CD8-positive, alpha-beta memory T cell (primary cell): ENCODE data around the gene ANKFN1. TPM values are rescaled to one million over a fixed set of nuclear protein-coding genes. Genes with fewer than 3 reads are reported as not detected.

Experiments used
- CTCF ChIA-PET: fragments of 350-600 bp; sonication (Branson Sonifier 250); formaldehyde crosslinking; loops from one replicate; lab custom pipeline; 2021; ENCODE audit warnings: antibody characterized with exemption; lab: Charles Lee
- POLR2A ChIA-PET: fragments of 350-600 bp; sonication (Branson Sonifier 250); formaldehyde crosslinking; loops from one replicate; lab custom pipeline; 2021; ENCODE audit warnings: antibody characterized with exemption; lab: Charles Lee
- DNase-seq, 5 donors: peaks; one replicate each; pipeline versions ENCODE4 v3.0.0 to v3.0.0-alpha.2; 2020 to 2022; ENCODE audit warnings: mixed read lengths in 1 of 5
- H3K27ac ChIP-seq: one replicate; pipeline ENCODE4 v1.7.0; 2013; ENCODE audit warnings: low read depth, mild to moderate bottlenecking, low read length, moderate library complexity
- H3K27me3 ChIP-seq: 2 replicates; pipeline ENCODE4 v1.7.0; 2013; ENCODE audit warnings: low read length, mild to moderate bottlenecking; ENCODE audit not compliant: insufficient read depth, poor library complexity, severe bottlenecking
- H3K36me3 ChIP-seq: 2 replicates; pipeline ENCODE4 v1.7.0; 2013; ENCODE audit warnings: mild to moderate bottlenecking, low read length, moderate library complexity; ENCODE audit not compliant: insufficient read depth
- H3K4me1 ChIP-seq: 2 replicates; pipeline ENCODE4 v1.7.0; 2013; ENCODE audit warnings: mild to moderate bottlenecking, low read length, moderate library complexity; ENCODE audit not compliant: insufficient read depth
- H3K4me3 ChIP-seq: 2 replicates; pipeline ENCODE4 v1.7.0; 2013; ENCODE audit warnings: mild to moderate bottlenecking, low read length
- H3K9me3 ChIP-seq: 2 replicates; pipeline ENCODE4 v1.7.0; 2013; ENCODE audit warnings: mild to moderate bottlenecking, low read length
- H3K27ac Mint-ChIP-seq, 8 donors: one replicate each; pipeline ENCODE4 v1.8.0; 2020 to 2021; ENCODE audit warnings: mixed read lengths in 8 of 8, mild to moderate bottlenecking in 6 of 8, inconsistent platforms in 3 of 8, moderate library complexity in 3 of 8
- H3K27me3 Mint-ChIP-seq, 2 donors: one replicate each; pipeline ENCODE4 v1.8.0; 2020 to 2021; ENCODE audit warnings: mixed read lengths in 2 of 2, mild to moderate bottlenecking in 1 of 2, moderate library complexity in 1 of 2
- H3K36me3 Mint-ChIP-seq, 3 donors: one replicate each; pipeline ENCODE4 v1.8.0; 2020 to 2021; ENCODE audit warnings: mixed read lengths in 3 of 3, inconsistent platforms in 1 of 3, mild to moderate bottlenecking in 1 of 3
- H3K4me1 Mint-ChIP-seq, 3 donors: one replicate each; pipeline ENCODE4 v1.8.0; 2020 to 2021; ENCODE audit warnings: mixed read lengths in 3 of 3, inconsistent platforms in 1 of 3, mild to moderate bottlenecking in 1 of 3
- H3K4me3 Mint-ChIP-seq, 7 donors: one replicate each; pipeline ENCODE4 v1.8.0; 2020 to 2021; ENCODE audit warnings: mixed read lengths in 7 of 7, mild to moderate bottlenecking in 6 of 7, moderate library complexity in 4 of 7, inconsistent platforms in 2 of 7
- H3K9me3 Mint-ChIP-seq, 5 donors: one replicate each; pipeline ENCODE4 v1.8.0; 2020 to 2022; ENCODE audit warnings: mixed read lengths in 5 of 5, mild to moderate bottlenecking in 3 of 5, moderate library complexity in 2 of 5, inconsistent platforms in 1 of 5
- polyA plus RNA-seq: library from polyadenylated mRNA; unstranded; fragments of 300-500 nt; fragmentation: Illumina TruSeq; gene quantifications from one replicate; pipeline ENCODE4 v1.2.3, GENCODE V29; 2021
- total RNA-seq, 2 experiments: library from RNA; stranded (reverse); gene quantifications; one replicate each; pipeline ENCODE4 v1.2.3, GENCODE V29; 2021

Gene ANKFN1
- total and polyA plus RNA-seq, 3 experiments from 2014 or later: not detected

DNA sequence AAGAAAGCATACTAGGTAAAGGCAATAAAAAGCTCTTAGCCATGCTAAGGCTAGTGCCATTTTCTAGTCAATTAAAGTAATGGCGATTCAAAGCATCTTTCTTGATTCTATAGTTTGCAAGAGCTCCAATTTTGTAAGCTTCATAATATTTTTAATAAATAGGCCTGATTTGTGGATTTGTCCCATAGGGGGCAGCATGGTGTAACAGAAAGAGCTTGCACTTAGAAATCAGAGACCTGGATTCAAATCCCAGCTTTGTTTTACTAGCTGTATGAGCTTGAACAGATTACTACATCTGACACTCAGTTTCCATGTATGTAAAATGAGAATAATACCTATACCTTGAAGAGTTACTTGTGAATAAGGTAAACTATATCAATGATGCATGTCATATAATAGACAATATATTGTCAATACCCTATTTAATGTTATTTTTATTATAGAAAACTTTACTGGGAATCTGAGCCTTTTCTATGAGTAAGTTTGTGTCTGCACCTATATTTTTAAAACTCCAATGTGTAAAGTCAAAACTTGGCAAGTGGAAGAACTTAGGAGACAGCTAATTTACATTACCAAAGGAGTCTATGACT is 346.6 kb downstream of the ANKFN1 start:
- Mint-ChIP-seq H3K27ac (no peak overlapping the region), H3K4me3 (no peak overlapping the region), H3K9me3 (no peaks in the 10 kb centered on the region), H3K4me1 (no peaks in the 10 kb centered on the region), H3K36me3 (no peaks in the 10 kb centered on the region), H3K27me3 (no peaks in the 10 kb centered on the region)
- H3K4me1 ChIP-seq: no peaks in the 10 kb centered on the region
- H3K27me3 ChIP-seq: no peaks in the 10 kb centered on the region
- H3K36me3 ChIP-seq: no peaks in the 10 kb centered on the region
- peak in 1 of 5 donors; percentile 15 for DNase-seq
- no peaks in the 10 kb centered on the region for H3K9me3 ChIP-seq
- CTCF ChIA-PET: interaction anchor here (0.8 to 1.2 kb wide), 2 partner anchors 10 to 217 kb away, joined by 3 to 4 read pairs; no protein-coding TSS in a partner anchor
- POLR2A ChIA-PET: no interaction called here
- no peak overlapping the region for H3K27ac ChIP-seq
- H3K4me3 ChIP-seq: no peak overlapping the region

DNA sequence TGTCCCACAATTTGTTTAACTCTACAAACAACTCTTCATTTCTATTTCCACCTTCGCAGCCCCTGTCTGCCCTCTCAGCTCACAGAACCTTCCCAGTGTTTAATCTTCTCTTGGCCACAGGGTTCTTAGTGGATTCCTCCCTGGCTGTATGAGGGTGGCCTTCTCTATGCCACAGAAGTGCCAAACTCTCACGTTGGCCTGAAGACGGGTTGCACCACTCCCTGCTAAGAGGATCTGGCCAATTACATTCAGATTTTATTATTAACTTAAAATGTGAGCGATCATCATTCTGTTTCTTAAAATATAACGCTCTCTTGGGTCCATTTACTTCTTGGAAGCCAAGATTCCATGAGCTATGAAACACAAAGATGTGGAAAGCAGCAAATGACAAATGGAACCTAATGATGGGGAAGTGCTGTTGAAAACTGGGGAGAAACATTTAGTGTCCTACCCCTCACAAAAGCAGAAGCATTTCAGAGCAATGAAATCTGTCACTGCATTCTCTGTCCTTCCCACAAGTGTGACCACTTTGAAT is 348.9 kb downstream of the ANKFN1 start:
- no peaks in the 10 kb centered on the region for H3K27me3 Mint-ChIP-seq
- ChIA-PET POLR2A (no interaction called here), CTCF (no interaction called here)
- H3K9me3 Mint-ChIP-seq: no peaks in the 10 kb centered on the region
- DNase-seq: no peak
- H3K4me3 Mint-ChIP-seq: no peak overlapping the region
- Histone ChIP-seq H3K36me3 (no peaks in the 10 kb centered on the region), H3K4me1 (no peaks in the 10 kb centered on the region), H3K27me3 (no peaks in the 10 kb centered on the region), H3K27ac (no peak overlapping the region), H3K4me3 (no peak overlapping the region), H3K9me3 (no peaks in the 10 kb centered on the region)
- no peak overlapping the region for H3K27ac Mint-ChIP-seq
- no peaks in the 10 kb centered on the region for H3K4me1 Mint-ChIP-seq
- H3K36me3 Mint-ChIP-seq: no peaks in the 10 kb centered on the region

DNA sequence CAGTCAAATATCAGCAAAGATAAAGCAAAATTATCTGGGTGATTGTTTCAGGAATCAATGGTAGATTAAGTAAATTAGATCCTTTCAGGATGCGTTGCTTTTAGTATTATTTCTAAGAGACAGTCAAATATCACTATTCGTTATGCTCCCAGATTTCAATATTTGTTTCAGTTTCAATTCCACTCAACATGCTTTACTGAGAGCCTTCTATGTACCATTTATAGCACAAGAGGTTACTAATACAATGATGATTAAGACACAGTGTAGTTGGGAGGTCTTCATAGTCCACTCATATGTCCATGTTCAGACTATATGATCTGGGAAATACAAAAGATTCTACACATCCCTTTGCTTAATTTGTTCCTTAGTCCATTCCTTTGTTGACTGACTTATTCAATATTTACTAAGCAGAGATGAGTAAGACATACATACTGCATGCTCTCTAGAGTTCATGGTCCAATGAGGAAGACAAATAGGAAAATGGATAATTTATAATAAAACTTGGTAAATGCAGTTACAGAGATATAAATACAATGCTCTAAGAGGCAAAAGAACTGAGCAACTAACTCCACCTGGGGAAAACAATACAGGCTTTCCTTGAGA is 352.0 kb downstream of the ANKFN1 start:
- H3K27me3 ChIP-seq: no peaks in the 10 kb centered on the region
- Mint-ChIP-seq H3K4me1 (no peaks in the 10 kb centered on the region), H3K27me3 (peaks cover 2 to 5% of the 10 kb centered on the region in 2 donors), H3K36me3 (no peaks in the 10 kb centered on the region), H3K9me3 (no peaks in the 10 kb centered on the region), H3K4me3 (no peak overlapping the region), H3K27ac (no peak overlapping the region)
- H3K4me1 ChIP-seq: no peaks in the 10 kb centered on the region
- CTCF ChIA-PET: no interaction called here
- POLR2A ChIA-PET: no interaction called here
- DNase-seq: no peak
- H3K27ac ChIP-seq: no peak overlapping the region
- no peak overlapping the region for H3K4me3 ChIP-seq
- no peaks in the 10 kb centered on the region for H3K9me3 ChIP-seq
- no peaks in the 10 kb centered on the region for H3K36me3 ChIP-seq

DNA sequence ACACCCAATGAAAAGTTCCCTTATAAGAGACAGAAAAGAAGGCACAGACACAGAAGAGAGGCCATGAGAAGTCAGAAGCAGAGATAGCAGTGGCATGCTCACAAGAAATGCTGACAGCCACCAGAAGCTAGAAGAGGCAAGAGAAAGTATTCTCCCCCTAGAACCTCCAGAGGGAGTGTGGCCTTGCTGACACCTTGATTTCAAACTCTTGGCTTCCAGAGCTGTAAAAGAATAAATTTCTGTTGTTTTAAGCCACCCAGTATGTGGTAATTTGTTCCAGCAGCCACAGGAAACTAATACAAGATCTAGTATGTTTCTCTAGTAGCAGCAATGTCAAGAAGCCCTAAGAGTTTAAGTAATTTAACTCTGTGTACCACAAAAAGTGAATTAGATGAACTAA is 353.1 kb downstream of the ANKFN1 start:
- ChIA-PET POLR2A (no interaction called here), CTCF (no interaction called here)
- H3K4me3 ChIP-seq: no peak overlapping the region
- Mint-ChIP-seq H3K4me3 (no peak overlapping the region), H3K27me3 (peaks cover 3 to 5% of the 10 kb centered on the region in 2 donors), H3K9me3 (no peaks in the 10 kb centered on the region), H3K4me1 (no peaks in the 10 kb centered on the region), H3K27ac (no peak overlapping the region), H3K36me3 (no peaks in the 10 kb centered on the region)
- no peaks in the 10 kb centered on the region for H3K9me3 ChIP-seq
- DNase-seq: no peak
- H3K27me3 ChIP-seq: no peaks in the 10 kb centered on the region
- H3K4me1 ChIP-seq: no peaks in the 10 kb centered on the region
- no peak overlapping the region for H3K27ac ChIP-seq
- H3K36me3 ChIP-seq: no peaks in the 10 kb centered on the region

DNA sequence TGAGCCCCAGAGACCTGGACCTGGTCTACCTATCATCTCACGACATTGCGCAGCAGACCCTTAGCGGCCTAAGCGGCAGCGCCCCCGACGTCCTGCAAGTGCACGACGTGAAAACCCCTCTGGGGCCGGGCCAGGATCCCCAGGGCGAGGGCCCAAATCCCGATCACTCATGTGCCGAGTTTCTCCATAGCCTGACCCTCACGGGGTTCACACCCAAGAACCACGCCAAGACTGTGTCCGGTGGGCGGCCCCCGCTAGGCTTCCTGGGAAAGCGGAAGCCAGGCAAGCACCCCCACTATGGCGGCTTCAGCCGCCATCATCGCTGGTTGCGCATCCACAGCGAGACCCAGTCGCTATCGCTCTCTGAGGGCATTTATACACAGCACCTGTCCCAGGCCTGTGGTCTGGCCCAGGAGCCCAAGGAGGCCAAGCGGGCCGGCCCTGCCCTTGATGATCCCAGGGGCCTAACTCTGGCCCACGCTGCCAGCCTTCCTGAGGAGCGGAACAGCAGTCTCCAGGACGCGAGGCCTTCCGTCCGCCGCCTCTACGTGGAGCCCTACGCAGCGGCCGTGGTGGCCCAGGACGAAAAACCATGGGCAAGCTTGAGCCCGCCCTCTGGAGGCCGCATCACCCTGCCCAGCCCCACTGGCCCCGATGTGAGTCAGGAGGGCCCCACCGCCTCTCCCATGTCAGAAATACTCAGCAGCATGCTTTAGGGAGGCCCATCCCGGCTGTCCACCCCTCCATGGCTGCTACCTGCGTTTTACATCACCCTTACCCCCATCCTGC is 357.5 kb downstream of the ANKFN1 start:
- no peak overlapping the region for H3K4me3 ChIP-seq
- ChIA-PET CTCF (no interaction called here), POLR2A (no interaction called here)
- H3K4me1 ChIP-seq: no peaks in the 10 kb centered on the region
- no peaks in the 10 kb centered on the region for H3K36me3 Mint-ChIP-seq
- peaks cover 5% of the 10 kb centered on the region in 2 donors for H3K27me3 Mint-ChIP-seq
- H3K27ac Mint-ChIP-seq: no peak overlapping the region
- no peak overlapping the region for H3K4me3 Mint-ChIP-seq
- DNase-seq: peak in 1 of 5 donors; percentile 42
- no peaks in the 10 kb centered on the region for H3K4me1 Mint-ChIP-seq
- H3K9me3 ChIP-seq: no peaks in the 10 kb centered on the region
- no peaks in the 10 kb centered on the region for H3K36me3 ChIP-seq
- H3K9me3 Mint-ChIP-seq: no peaks in the 10 kb centered on the region
- no peak overlapping the region for H3K27ac ChIP-seq
- H3K27me3 ChIP-seq: no peaks in the 10 kb centered on the region

DNA sequence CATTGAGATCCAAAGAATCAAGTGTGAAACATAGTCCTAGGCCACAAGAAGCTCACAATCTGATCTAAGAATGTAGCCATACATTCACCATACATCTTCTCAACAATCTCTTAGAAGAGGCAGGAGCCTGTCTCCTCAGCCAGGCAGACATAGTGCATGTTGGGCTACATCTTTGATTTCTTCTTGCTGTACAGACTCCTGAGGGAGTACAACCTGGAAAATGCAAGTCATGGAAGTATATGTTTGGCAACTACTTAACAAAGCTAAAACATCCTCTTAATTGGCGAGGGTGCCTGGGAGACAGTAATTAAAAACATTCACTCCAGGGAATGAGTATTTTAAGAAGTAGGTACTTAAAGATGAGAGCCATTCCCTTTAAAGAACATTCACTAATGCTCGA is 361.0 kb downstream of the ANKFN1 start:
- Mint-ChIP-seq H3K36me3 (no peaks in the 10 kb centered on the region), H3K4me1 (no peaks in the 10 kb centered on the region), H3K9me3 (no peaks in the 10 kb centered on the region), H3K27ac (no peak overlapping the region), H3K27me3 (peaks cover 4 to 14% of the 10 kb centered on the region in 2 donors), H3K4me3 (no peak overlapping the region)
- POLR2A ChIA-PET: no interaction called here
- Histone ChIP-seq H3K9me3 (no peaks in the 10 kb centered on the region), H3K27ac (no peak overlapping the region), H3K4me1 (no peaks in the 10 kb centered on the region), H3K36me3 (no peaks in the 10 kb centered on the region), H3K4me3 (no peak overlapping the region), H3K27me3 (no peaks in the 10 kb centered on the region)
- CTCF ChIA-PET: no interaction called here
- no peak for DNase-seq

DNA sequence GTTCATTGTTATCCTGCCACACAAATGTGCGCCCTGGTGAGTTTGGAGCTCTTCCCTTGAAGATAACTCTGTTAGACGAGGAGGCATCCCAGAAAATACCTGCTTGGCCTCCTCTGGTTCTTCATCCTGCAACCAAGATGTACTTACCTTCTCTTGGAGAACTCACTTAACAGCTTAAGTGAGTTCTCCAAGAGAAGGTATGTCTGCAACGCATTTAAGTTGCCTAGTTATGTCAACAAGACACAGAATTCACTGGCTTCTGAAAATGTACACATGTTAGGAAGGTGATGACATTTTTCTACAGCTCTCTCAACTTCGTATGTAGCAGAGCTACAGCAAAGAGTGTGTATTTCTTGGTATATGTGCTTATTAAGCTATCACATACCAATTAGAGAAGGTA is 361.6 kb downstream of the ANKFN1 start:
- H3K4me1 Mint-ChIP-seq: no peaks in the 10 kb centered on the region
- no peak overlapping the region for H3K27ac ChIP-seq
- H3K36me3 ChIP-seq: no peaks in the 10 kb centered on the region
- no peak for DNase-seq
- ChIA-PET POLR2A (no interaction called here), CTCF (no interaction called here)
- no peaks in the 10 kb centered on the region for H3K4me1 ChIP-seq
- peaks cover 4 to 21% of the 10 kb centered on the region in 2 donors for H3K27me3 Mint-ChIP-seq
- H3K27ac Mint-ChIP-seq: no peak overlapping the region
- no peak overlapping the region for H3K4me3 ChIP-seq
- H3K9me3 Mint-ChIP-seq: no peaks in the 10 kb centered on the region
- H3K36me3 Mint-ChIP-seq: no peaks in the 10 kb centered on the region
- H3K4me3 Mint-ChIP-seq: no peak overlapping the region
- no peaks in the 10 kb centered on the region for H3K27me3 ChIP-seq
- no peaks in the 10 kb centered on the region for H3K9me3 ChIP-seq
